Nucleus accumbens (tissue), 56 donors: ENCODE measurements around the gene TIGD2.
"Not testable (repeated sequence)": the region's sequence is repeated elsewhere in the genome, so short reads cannot be mapped to it uniquely, and the experiment has no call there.

Experiments
- DNase-seq, 56 donors: peaks; one replicate each; lab custom pipeline; 2025; lab: John Stamatoyannopoulos, UW

TIGD2 gene

DNA sequence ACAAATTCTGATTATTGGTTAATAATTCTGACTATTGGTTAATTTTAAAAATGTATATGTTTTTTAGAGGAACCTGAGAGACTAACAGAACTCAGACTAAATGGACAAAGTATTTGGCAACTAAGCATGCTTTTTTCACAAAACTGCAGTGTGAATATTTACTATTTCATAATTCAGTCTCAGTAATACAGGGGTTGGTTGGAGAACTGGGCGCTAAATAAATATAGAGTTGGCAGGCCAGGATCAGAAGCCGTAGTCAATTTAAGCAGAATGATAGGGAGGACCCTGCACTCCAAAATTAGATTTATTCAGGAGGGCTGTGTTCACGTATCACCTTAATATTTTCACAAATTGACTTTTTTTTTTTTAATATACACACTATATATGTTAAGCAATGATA, 5.8 kb downstream of the TIGD2 start:
- DNase-seq: no peak

DNA sequence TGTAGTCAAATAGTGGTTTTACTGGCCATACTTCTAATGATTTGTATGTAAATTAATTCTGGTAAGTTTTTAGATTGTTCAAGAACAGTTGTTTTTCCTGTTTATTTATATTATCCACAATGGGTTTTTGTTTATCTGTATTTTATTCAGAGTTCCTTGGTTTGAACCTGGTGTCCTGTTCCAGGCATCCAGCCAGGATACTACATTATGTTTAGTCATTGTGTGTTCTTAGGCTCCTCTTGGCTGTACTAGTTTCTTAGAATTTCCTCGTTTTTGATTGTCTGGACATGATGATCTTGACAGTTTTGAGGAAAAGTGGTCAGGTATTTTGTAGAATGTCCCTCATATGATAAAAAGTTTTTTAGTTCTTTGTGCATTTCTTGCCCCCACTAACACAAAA, 7.8 kb downstream of the TIGD2 start:
- no peak for DNase-seq

DNA sequence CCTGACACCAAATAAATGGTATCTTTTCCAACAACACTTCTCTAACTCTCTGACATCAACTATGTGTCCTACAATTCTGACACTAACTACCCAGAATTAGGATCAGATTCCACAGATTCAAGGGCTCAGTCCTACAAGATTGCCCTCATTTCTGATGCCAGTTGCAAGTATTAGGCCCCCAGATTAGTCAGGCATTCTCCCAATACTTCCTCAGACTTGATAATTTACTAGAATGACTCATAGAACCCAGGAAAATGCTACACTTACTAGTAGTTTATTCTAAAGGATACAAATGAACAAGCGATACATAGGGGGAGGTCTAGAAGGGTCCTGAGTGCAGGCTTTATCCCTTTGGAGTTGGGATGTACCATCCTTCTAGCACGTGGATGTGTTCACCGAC, 8.5 kb downstream of the TIGD2 start:
- DNase-seq: no peak

DNA sequence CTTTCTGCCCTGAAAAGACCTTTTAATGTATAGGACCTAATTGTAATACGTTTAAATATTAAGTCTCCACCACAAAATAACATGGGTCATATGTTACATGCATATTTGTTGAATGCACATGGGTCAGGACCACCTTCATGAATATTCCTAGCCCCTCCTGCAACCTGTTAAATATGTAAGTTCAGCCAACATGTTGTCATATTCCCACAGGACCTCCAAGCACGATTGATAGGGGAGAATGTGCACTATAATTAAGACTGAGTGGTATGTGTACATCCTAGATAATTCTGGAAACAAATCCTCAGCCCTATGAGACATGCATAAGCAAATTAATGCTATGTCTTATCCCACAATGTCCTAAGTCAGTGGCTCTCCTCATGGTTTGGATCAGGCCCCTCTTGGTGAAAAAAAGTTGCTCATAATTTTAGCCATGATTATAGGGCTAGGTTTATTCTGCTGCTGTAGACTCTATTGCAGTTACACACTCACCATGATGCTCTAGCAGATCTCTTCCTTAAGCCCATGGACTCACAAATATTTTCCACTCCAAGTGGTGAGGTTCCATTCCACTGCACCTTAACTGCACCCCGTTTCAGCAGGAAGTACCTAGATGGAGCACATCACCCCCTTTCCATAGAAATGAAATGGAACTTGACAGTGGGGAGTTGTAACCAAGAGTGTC, 10.2 kb downstream of the TIGD2 start:
- DNase-seq: no peak

DNA sequence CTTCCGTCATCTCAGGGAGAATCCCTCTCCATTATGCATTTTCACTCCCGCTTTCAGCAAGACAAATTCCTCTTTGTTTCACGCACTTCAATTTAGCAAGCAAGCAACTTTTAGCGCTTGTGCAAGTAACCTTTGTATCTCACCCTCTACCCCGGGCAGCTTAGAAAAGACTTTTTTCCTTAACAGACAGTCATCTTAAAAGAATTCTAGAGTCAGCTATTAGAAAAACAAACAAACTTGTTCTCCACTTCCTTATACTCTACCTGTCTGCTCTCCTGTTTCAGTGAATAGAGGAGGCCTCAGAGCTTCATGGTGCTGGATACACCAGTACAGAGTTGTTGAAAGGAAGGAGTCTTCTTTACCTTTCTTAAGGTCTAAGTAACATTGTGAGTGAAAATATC, 12.1 kb downstream of the TIGD2 start:
- no peak for DNase-seq

DNA sequence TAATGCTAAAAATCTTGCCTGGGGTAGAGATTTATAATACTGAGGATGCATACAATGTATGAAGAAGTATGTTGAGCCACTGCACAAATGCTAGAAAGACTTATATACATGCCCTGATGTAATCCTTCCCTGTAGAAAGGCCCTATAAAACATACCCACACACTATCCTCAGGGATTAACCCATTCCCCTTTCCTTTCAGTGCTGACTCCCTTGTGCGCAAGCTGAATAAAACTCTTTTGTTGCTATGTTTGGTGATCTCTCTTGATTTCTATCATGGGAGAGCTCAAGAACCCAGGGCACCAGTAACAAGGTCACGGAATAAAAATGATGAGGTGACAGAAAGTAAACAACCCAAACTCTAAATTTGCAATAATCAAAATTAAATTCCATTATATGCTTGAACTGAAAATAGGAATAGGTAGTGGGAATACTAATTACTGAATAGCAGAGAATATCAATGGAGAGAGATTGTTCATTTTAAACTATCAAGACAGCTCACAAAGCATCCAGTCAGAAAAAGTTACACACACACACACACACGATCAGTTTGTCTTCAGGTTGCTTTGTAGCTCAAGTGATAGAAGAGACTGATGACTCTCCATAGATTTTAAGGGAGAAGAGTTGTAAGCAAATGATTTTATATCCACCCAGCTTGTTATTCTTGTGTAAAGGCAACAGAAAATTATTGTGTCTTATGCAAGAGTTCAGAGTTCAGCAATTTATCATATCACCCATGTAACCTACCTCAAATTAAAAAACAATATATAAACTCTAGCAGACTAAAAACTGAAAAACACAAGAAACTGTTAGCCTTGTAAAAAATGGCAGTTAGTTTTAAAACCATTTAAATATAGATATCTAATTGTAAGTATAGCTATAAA, 14.8 kb downstream of the TIGD2 start:
- no peak for DNase-seq

DNA sequence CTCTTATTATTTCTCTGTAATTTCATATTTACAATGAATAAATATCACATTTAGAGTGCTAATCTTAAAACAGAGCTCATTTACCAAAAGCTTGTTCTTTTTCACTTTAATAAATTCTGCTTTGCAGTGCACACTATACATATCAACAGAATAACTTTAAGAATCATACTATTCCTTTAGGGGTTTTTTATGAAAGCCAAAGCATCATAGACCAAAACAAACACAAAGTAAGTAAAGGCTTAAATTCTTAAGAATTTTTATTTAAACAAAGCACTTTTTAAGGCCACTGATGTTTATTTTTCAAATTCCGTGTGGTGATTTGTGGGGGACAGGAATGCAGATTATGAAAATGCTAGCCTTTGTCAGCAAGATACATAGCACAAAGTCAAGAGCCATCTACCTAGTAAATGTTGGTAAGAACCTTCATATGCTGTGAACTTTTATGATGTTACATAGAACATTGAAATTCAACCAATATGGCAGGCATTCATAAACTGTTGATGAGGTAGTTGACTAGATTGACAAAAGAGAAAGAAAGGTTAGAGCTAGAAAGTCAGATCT, 17.8 kb downstream of the TIGD2 start:
- no peak for DNase-seq

DNA sequence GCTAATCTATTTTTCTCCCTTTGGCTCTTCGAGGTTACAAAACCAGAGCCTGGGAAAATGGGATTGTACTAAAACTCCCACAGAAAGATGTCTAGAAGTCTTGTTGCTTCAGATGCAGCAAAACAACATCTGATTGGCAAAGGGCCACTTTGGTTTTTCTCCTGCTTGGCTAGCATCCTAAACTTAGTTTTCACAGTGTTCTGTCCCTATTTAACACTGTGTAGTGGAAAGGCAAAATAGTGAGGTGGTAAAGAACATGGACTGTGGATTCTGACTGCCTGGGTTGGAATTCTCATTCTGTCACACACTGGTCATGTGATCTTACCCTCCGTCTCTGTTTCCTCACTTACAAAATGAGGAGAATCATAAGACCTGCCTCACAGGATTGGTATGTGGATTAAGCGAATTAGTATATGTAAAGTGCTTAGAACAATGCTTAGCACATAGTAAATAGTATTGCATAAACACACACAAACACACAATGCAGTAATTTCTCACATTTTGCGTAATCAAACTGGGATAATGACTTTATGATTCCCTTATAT, 23.5 kb downstream of the TIGD2 start:
- no peak for DNase-seq

DNA sequence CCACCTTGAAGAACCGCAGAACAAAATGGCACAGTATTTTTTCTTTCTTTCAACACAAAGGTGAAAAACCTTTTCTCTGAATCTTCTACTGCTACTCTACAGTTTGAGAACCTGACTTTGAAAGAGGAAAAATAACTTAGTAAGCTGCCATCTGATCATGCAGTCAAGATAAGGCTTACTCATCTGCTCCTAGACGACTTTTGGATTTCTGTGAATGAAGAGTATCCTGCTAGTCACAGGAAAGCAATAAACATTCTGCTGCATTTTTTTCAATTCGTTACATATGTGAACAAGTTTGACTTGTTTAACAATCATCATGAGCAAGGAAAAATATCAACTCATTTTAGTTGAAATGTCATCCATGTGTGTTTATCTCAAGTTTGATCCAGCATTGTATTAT, 25.2 kb downstream of the TIGD2 start:
- DNase-seq: no peak

DNA sequence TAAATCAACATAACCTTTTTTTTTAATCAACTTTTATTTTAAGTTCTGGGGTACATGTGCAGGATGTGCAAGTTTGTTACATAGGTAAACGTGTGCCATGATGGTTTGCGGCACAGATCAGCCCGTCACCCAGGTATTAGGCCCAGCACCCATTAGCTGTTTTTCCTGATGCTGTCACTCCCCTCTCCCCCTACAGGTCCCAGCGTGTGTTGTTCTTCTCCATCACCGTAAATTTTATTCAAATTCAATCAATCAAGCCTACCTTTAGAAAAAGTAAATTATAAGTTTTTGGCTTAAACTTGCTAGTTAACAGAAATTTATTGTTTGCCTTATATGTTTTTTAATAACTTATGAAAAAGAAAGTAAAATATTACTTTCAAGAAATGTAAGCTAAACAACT, 25.9 kb downstream of the TIGD2 start:
- DNase-seq: no peak

DNA sequence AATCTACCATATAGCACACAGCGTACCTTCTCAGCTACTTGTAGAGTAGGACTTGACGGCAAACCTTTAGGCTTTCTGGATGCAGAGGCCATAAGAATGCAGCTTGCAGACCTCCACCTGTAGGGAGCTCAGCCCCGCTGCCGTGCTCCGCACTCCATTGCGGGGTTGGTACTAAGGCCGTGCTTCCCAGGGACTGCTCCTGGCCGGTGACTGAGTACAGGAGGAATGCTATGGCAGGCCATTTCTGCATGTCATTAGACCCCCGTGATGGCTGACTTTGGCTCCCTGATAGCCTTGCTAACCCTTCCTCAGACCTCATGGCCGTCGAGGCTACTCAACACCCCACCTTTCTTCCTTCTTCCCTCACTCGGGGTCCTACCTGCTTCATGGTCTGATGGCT, 26.4 kb downstream of the TIGD2 start:
- DNase-seq: no peak

DNA sequence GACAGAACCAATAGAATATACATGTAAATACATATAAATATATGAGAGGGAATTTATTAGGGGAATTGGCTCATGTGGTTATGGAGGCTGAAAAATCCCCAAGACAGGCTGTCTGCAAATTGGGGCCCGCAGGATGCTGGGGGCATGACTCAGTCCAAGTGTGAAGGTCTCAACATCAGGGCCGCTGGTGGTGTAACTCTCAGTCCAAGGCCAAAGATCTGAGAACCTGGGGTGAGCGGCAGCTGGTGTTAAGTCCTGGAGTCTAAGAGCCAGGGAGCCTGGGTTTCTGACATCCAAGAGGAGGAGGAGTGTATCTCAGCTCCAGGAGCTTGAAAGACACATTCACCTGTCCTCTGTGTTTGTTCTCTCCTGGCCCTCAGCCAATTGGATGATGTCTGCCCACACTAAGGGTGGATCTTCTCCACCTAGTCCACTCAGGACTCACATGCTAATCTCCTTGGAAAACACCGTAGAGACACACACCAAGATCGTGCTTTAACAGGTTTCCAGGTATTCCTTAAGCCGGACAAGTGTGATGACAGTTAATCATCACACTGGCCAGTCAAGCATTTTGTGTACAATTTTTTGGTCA, 28.9 kb downstream of the TIGD2 start:
- DNase-seq: no peak

DNA sequence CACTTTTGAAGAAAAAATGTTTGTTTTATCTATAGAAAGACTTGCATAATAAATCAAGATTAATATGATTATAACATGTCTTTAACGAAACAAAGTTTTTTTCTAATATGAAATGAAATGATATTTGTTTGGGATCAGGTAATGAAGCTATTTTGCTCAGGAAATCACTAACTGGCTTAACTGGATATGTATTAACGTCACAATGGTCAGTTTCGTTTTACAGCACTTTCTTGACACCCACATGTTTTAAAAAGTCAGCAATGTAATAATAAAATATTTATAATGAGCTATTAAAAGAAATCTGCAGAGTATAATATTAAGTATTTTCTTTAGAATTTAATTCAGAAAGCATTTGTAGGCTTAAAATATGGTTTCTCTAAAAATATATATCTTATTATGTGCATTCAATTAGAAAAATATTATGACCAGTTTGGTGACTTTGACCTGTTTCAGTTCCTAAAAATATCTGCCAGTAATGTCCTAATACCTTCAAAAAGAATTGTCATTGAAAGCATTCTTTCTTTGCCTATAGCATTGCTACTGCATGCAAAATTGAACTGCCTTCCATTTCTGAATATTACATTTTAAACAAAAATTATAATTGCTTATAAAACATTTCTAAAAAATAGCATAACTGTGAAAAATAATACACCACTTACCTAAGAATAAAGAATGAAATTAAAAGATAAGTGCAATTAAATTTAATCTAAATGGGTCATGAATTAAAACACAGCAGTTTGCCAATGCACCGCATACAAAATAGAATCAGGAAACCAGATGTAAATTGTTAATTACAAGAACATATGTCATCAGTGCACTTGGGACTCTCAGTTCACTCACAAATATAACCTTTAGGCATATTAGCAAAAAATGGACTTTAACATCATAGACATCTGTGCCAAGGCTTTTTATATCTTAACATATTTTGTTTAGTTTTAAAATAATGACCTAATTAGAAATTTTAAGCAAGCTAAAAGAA, 31.6 kb downstream of the TIGD2 start:
- no peak for DNase-seq

DNA sequence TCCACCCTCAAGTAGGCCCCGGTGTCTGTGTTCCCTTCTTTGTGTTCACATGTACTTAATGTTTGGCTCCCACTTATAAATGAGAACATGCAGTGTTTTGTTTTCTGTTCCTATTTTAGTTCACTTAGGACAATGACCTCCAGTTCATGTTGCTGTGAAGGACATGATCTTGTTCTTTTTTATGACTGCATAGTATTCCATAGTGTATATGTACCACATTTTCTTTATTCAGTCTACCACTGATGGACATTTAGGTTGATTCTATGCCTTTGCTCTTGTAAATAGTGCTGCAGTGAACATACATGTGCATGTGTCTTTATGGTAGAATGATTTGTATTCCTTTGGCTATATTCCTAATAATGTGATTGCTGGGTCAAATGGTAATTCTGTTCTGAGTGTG, 33.3 kb downstream of the TIGD2 start:
- DNase-seq: not testable (repeated sequence)

DNA sequence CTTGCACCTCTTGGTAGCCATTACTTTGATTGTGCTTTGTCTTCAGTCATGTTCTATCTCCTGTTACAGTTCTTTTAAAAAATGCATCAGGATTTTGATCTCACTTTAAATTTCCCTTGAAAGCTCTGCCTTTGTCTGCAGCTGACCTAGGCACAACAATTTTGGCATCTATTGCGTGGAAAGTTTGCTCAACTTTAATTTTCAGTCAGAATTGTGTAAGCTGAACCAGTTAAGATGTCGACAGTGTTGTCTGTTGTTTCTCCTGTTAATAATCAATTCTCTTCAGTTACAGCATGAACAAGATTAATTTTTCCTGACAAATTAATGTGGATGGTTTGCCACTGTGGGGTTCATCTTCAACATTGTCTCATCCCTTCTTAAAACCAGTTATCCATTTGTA, 34.9 kb downstream of the TIGD2 start:
- no peak for DNase-seq

DNA sequence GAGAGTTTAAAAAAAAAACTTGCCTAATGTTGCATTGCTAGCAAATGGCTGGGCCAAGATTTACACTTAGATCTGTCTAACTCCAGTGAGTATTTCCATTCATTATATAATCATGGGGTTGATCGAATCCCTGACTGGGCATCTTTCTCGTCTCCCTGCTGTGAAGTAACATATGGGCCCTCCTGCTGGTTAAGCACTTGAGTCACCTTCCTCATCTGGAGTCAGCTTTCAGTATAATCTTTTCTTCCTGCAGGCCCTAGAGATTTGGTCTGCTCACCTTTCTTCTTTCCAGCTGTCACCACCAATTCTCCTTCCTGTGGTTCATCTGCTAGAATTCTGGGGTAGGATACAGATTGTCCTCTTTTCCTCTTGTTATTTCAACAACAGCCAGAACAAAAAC, 41.6 kb downstream of the TIGD2 start:
- no peak for DNase-seq

DNA sequence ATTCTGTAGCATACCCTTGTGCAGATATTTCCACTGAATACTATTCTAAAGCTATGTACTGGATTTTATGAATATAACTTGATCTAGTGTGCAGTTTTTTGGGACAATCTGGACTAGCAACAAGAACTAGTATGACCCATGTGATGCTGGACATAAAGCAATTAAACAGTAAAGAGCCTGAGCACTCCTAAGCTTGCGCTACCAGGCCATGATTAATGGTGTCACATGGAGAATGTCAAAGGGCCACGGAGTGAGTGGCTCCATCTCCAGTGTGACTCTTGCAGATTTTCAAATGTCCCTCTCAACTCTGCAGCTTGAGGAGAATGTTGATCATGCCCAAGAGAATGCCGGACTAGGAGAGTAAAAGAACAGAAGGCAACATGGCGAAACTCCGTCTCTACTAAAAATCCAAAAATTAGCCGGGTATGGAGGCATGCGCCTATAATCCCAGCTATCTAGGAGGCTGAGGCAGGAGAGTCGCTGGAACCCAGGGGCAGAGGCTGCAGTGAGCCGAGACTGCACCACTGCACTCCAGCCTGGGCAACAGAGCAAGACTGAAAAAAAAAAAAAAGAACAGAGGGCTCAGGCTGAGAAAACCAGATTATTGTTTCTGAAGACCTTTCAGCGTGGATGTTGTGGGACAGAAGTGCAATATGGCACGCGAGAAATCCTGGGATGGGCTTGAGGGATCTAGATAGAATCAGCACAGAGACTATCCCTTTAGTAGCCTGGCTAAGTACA, 45.0 kb downstream of the TIGD2 start:
- DNase-seq: no peak

DNA sequence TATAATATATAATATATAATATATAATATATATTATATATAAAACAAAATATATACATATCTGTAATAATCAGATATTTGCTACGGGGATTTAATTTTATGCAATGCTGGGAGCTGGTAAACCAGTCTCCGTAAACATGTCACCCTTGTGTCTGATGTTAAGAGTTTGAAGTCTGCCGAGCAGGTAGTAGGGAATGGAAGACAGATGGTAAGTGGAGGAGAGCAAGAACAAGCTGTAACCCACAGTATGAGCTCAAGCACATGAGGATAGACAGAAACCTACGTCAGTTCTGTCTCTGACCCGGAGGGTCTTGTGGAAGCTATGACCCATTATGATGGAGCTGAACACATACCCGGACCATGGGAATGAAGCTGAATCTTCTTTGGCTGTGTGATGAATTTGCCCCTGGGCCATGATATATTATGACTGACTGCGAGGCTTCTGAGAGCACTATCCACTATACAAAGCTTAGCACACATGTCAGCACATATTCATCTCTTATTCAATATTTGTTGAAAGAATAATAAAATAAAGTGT, 46.2 kb downstream of the TIGD2 start:
- DNase-seq: no peak
